Fibroblast of lung (primary cell): ENCODE measurements around the gene MACF1. TPM values are rescaled to one million over a fixed set of nuclear protein-coding genes. Genes with fewer than 3 reads are reported as not detected.
A peak's percentile ranks its signal among the peaks of the same experiment; 100 is the strongest.

Experiments used
- DNase-seq, 2 donors: peaks; one replicate each; pipeline versions ENCODE4 v3.0.0 to v3.0.0-alpha.2; 2010; ENCODE audit warnings: low read depth in 2 of 2
- H2AFZ ChIP-seq: 2 replicates; pipeline ENCODE4 v1.5.1; 2012; ENCODE audit warnings: low read length, control low read depth, inconsistent platforms
- H3K27ac ChIP-seq: 2 replicates; pipeline ENCODE4 v1.5.1; 2011; ENCODE audit warnings: low read length, control low read depth; ENCODE audit not compliant: insufficient read depth
- H3K27me3 ChIP-seq: 2 replicates; pipeline ENCODE4 v1.5.1; 2011; ENCODE audit warnings: mild to moderate bottlenecking, low read length; ENCODE audit not compliant: control insufficient read depth, insufficient read depth
- H3K36me3 ChIP-seq: 2 replicates; pipeline ENCODE4 v1.5.1; 2011; ENCODE audit warnings: low read length; ENCODE audit not compliant: control insufficient read depth, insufficient read depth
- H3K4me1 ChIP-seq: 2 replicates; pipeline ENCODE4 v1.5.1; 2011; ENCODE audit warnings: low read length; ENCODE audit not compliant: control insufficient read depth, insufficient read depth; ENCODE audit errors: extremely low read depth
- H3K4me2 ChIP-seq: 2 replicates; pipeline ENCODE4 v1.5.1; 2011; ENCODE audit warnings: low read length, control low read depth; ENCODE audit not compliant: insufficient read depth; ENCODE audit errors: extremely low read depth
- H3K4me3 ChIP-seq, 4 experiments: fragments of 200-600 bp in 1 of 4; sonication (generic) in 1 of 4; replicated peaks in 1 of 4; 2 replicates each; pipeline ENCODE4 v1.5.1; 2011 to 2016; ENCODE audit warnings: low read length in 4 of 4, low read depth in 3 of 4, mild to moderate bottlenecking in 3 of 4, control low read depth in 2 of 4, inconsistent platforms in 1 of 4, mixed read lengths in 1 of 4; ENCODE audit not compliant: insufficient read depth in 1 of 4; ENCODE audit errors: control extremely low read depth in 1 of 4
- H3K79me2 ChIP-seq: 2 replicates; pipeline ENCODE4 v1.5.1; 2012; ENCODE audit warnings: mild to moderate bottlenecking, low read length, inconsistent platforms; ENCODE audit not compliant: control insufficient read depth, insufficient read depth
- H3K9ac ChIP-seq: 2 replicates; pipeline ENCODE4 v1.5.1; 2011; ENCODE audit warnings: mild to moderate bottlenecking, low read length, control low read depth; ENCODE audit not compliant: insufficient read depth
- H3K9me3 ChIP-seq: 2 replicates; pipeline ENCODE4 v1.5.1; 2012; ENCODE audit warnings: low read depth, low read length; ENCODE audit not compliant: control insufficient read depth, insufficient read depth
- H4K20me1 ChIP-seq: 2 replicates; pipeline ENCODE4 v1.5.1; 2011; ENCODE audit warnings: low read length; ENCODE audit not compliant: control insufficient read depth, insufficient read depth; ENCODE audit errors: extremely low read depth
- CTCF ChIP-seq, 2 donors: IDR thresholded peaks in 1 of 2; conservative IDR thresholded peaks in 1 of 2; 1 replicate in 1 of 2; 2 replicates in 1 of 2; pipeline ENCODE4 v1.5.1; 2011 to 2012; ENCODE audit warnings: low read length in 2 of 2, control low read depth in 1 of 2, inconsistent platforms in 1 of 2, low read depth in 1 of 2, mild to moderate bottlenecking in 1 of 2
- EZH2 ChIP-seq: IDR thresholded peaks from 2 replicates; pipeline ENCODE4 v1.5.1; 2012; ENCODE audit warnings: low read length, control low read depth, mild to moderate bottlenecking; ENCODE audit errors: missing control alignments
- polyA plus RNA-seq, 2 donors: library from polyadenylated mRNA; depleted of rRNA in 1 of 2; stranded (reverse) in 1 of 2; unstranded in 1 of 2; fragments of >200 nt; gene quantifications; 2 replicates each; pipeline ENCODE4 v1.2.1, GENCODE V29; 2011 to 2012; ENCODE audit warnings: missing spikeins in 1 of 2
- total RNA-seq: library from RNA; depleted of rRNA; stranded (reverse); fragments of >200 nt; gene quantifications from 2 replicates; pipeline ENCODE4 v1.2.1, GENCODE V29; 2014

MACF1 gene
- total and polyA plus RNA-seq, 2 donors (not counting 1 experiment from before 2014, with no cell fraction given) = 178 to 414 TPM

DNA sequence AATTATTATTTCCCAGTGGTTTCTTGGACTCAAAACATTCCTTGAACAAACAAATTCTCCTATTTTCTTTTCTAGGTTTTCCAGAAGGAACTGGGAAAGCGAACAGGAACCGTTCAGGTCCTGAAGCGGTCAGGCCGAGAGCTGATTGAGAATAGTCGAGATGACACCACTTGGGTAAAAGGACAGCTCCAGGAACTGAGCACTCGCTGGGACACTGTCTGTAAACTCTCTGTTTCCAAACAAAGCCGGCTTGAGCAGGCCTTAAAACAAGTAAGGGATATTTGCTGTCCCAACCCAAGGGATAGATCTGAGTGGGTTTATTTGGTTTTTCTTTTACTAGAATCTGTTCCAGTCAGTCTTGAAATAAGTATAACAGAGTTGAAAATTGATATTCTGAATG is 247.6 kb downstream of the MACF1 start:
- Histone ChIP-seq H3K4me2 (no peak overlapping the region), H3K27me3 (no peaks in the 10 kb centered on the region), H3K27ac (no peak overlapping the region), H3K9ac (no peak overlapping the region), H2AFZ (no peak overlapping the region), H3K4me1 (peaks cover 5% of the 10 kb centered on the region), H3K4me3 (no peak overlapping the region), H3K79me2 (peaks cover 1% of the 10 kb centered on the region), H4K20me1 (no peaks in the 10 kb centered on the region), H3K9me3 (no peaks in the 10 kb centered on the region), H3K36me3 (peaks cover 28% of the 10 kb centered on the region)
- TF ChIP-seq CTCF (conservative IDR thresholded peaks at IDR 0.05 in 1 of 2, IDR thresholded peaks at IDR 0.05 in 1 of 2; ENCODE audit: low read depth in 1 of 2, low read length in 2 of 2) (no peak), EZH2 (no peak)
- no peak for DNase-seq

DNA sequence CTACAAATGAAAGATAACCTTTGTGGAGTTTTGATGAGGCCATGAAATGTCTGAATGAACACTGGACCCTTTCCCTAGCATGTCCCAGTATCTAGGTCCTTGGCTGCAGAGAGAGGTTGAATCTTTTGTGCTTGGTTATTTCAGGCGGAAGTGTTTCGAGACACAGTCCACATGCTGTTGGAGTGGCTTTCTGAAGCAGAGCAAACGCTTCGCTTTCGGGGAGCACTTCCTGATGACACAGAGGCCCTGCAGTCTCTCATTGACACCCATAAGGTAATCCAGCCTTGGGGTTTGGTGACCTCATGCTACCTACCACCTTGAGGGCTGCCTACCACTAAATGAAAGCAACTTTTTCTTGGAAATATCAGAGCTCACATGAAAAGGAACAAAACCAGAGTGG is 248.0 kb downstream of the MACF1 start:
- Histone ChIP-seq H4K20me1 (no peaks in the 10 kb centered on the region), H3K27me3 (no peaks in the 10 kb centered on the region), H3K9ac (no peak overlapping the region), H3K27ac (no peak overlapping the region), H2AFZ (no peak overlapping the region), H3K4me2 (no peak overlapping the region), H3K4me1 (peaks cover 5% of the 10 kb centered on the region), H3K36me3 (peaks cover 31% of the 10 kb centered on the region), H3K4me3 (no peak overlapping the region), H3K9me3 (no peaks in the 10 kb centered on the region), H3K79me2 (peaks cover 1% of the 10 kb centered on the region)
- DNase-seq = no peak
- TF ChIP-seq EZH2 (no peak), CTCF (conservative IDR thresholded peaks at IDR 0.05 in 1 of 2, IDR thresholded peaks at IDR 0.05 in 1 of 2; ENCODE audit: low read depth in 1 of 2, low read length in 2 of 2) (no peak)

- no peak overlapping the region for H3K4me2 ChIP-seq
Measured at GRCh38 chr1:39453603-39454002, 249.1 kb downstream of the MACF1 start.

More at GRCh38 chr1:39453603-39454002, 249.1 kb downstream of the MACF1 start:
- Histone ChIP-seq H3K27me3 (no peaks in the 10 kb centered on the region), H2AFZ (no peak overlapping the region), H3K4me1 (peaks cover 5% of the 10 kb centered on the region), H4K20me1 (no peaks in the 10 kb centered on the region), H3K4me3 (no peak overlapping the region), H3K27ac (no peak overlapping the region), H3K9me3 (no peaks in the 10 kb centered on the region), H3K36me3 (peaks cover 38% of the 10 kb centered on the region), H3K9ac (no peak overlapping the region), H3K79me2 (peaks cover 1% of the 10 kb centered on the region)
- TF ChIP-seq EZH2 (no peak), CTCF (conservative IDR thresholded peaks at IDR 0.05 in 1 of 2, IDR thresholded peaks at IDR 0.05 in 1 of 2; ENCODE audit: low read depth in 1 of 2, low read length in 2 of 2) (no peak)
- DNase-seq = peak; percentile 74 to 83
